CD14-positive monocyte (primary cell): Measurements from ENCODE around the gene EIPR1. TPM values are rescaled to one million over a fixed set of nuclear protein-coding genes. Genes with fewer than 3 reads are reported as not detected.

ENCODE experiments used
- DNase-seq, 3 donors: peaks; one replicate each; pipeline ENCODE4 v3.0.0-alpha.2; 2011 to 2022
- H2AFZ ChIP-seq: 2 replicates; pipeline ENCODE4 v1.6.0; 2012; ENCODE audit warnings: mild to moderate bottlenecking, low read depth, low read length, inconsistent platforms; ENCODE audit not compliant: insufficient read depth, poor library complexity, severe bottlenecking
- H3K27ac ChIP-seq, 2 donors: 1 replicate in 1 of 2; 2 replicates in 1 of 2; pipeline ENCODE4 v1.5.1; 2012 to 2013; ENCODE audit warnings: low read length in 2 of 2, control low read depth in 1 of 2, inconsistent platforms in 1 of 2, low read depth in 1 of 2, mild to moderate bottlenecking in 1 of 2
- H3K27me3 ChIP-seq, 2 donors: one replicate each; pipeline versions ENCODE4 v1.6.0 to v1.6.1; 2011 to 2013; ENCODE audit warnings: low read length in 2 of 2; ENCODE audit not compliant: control insufficient read depth in 2 of 2, insufficient read depth in 2 of 2
- H3K36me3 ChIP-seq, 2 donors: replicated peaks in 1 of 2; 1 replicate in 1 of 2; 2 replicates in 1 of 2; pipeline versions ENCODE4 v1.5.1 to v1.6.1; 2012 to 2013; ENCODE audit warnings: low read length in 2 of 2, control low read depth in 1 of 2, inconsistent platforms in 1 of 2, mild to moderate bottlenecking in 1 of 2; ENCODE audit not compliant: insufficient read depth in 2 of 2, control insufficient read depth in 1 of 2
- H3K4me1 ChIP-seq, 2 donors: 1 replicate in 1 of 2; 2 replicates in 1 of 2; pipeline versions ENCODE4 v1.5.1 to v1.6.1; 2012 to 2013; ENCODE audit warnings: low read length in 2 of 2, control low read depth in 1 of 2, inconsistent platforms in 1 of 2, mild to moderate bottlenecking in 1 of 2, moderate library complexity in 1 of 2; ENCODE audit not compliant: insufficient read depth in 2 of 2, control insufficient read depth in 1 of 2
- H3K4me2 ChIP-seq: replicated peaks from 2 replicates; pipeline ENCODE3; 2012; ENCODE audit warnings: low read length, moderate library complexity, mild to moderate bottlenecking; ENCODE audit not compliant: poor library complexity, severe bottlenecking; ENCODE audit errors: extremely low read depth
- H3K4me3 ChIP-seq, 3 experiments: fragments of 200-600 bp in 1 of 3; sonication (generic) in 1 of 3; replicated peaks in 1 of 3; 1 replicate in 2 of 3; 2 replicates in 1 of 3; pipeline ENCODE4 v1.5.1; 2011 to 2013; ENCODE audit warnings: low read length in 3 of 3, mild to moderate bottlenecking in 3 of 3, control low read depth in 2 of 3, low read depth in 2 of 3, inconsistent platforms in 1 of 3, moderate library complexity in 1 of 3
- H3K79me2 ChIP-seq: 2 replicates; pipeline ENCODE4 v1.6.0; 2012; ENCODE audit warnings: mild to moderate bottlenecking, control low read depth, inconsistent platforms, low read length, moderate library complexity; ENCODE audit not compliant: insufficient read depth
- H3K9ac ChIP-seq: 2 replicates; pipeline ENCODE4 v1.6.0; 2017; ENCODE audit warnings: low read length, mild to moderate bottlenecking; ENCODE audit not compliant: insufficient read depth, poor library complexity, severe bottlenecking
- H3K9me3 ChIP-seq, 2 donors: replicated peaks in 1 of 2; 1 replicate in 1 of 2; 2 replicates in 1 of 2; pipeline versions ENCODE4 v1.5.1 to v1.6.1; 2012 to 2013; ENCODE audit warnings: low read length in 2 of 2, control low read depth in 1 of 2; ENCODE audit not compliant: control insufficient read depth in 1 of 2, insufficient read depth in 1 of 2
- H4K20me1 ChIP-seq: 2 replicates; pipeline ENCODE4 v1.6.0; 2012; ENCODE audit warnings: mild to moderate bottlenecking, low read length, control low read depth, moderate library complexity; ENCODE audit not compliant: insufficient read depth
- H3K27ac Mint-ChIP-seq, 7 donors: one replicate each; pipeline ENCODE4 v1.8.0; 2020; ENCODE audit warnings: mild to moderate bottlenecking in 7 of 7, mixed read lengths in 7 of 7, moderate library complexity in 6 of 7, inconsistent platforms in 2 of 7
- H3K27me3 Mint-ChIP-seq, 3 donors: one replicate each; pipeline ENCODE4 v1.8.0; 2021 to 2022; ENCODE audit warnings: low read depth in 3 of 3, mild to moderate bottlenecking in 3 of 3, mixed read lengths in 3 of 3, moderate library complexity in 3 of 3, inconsistent platforms in 1 of 3
- H3K36me3 Mint-ChIP-seq, 2 donors: one replicate each; pipeline ENCODE4 v1.8.0; 2020; ENCODE audit warnings: mixed read lengths in 2 of 2, inconsistent platforms in 1 of 2, mild to moderate bottlenecking in 1 of 2
- H3K4me1 Mint-ChIP-seq: one replicate; pipeline ENCODE4 v1.8.0; 2020; ENCODE audit warnings: mild to moderate bottlenecking, mixed read lengths
- H3K4me3 Mint-ChIP-seq, 2 donors: one replicate each; pipeline ENCODE4 v1.8.0; 2020; ENCODE audit warnings: mild to moderate bottlenecking in 2 of 2, mixed read lengths in 2 of 2, moderate library complexity in 1 of 2
- H3K9me3 Mint-ChIP-seq, 7 donors: one replicate each; pipeline ENCODE4 v1.8.0; 2020 to 2022; ENCODE audit warnings: mixed read lengths in 7 of 7, mild to moderate bottlenecking in 6 of 7, moderate library complexity in 6 of 7, inconsistent platforms in 2 of 7
- CTCF ChIP-seq: fragments of 200-600 bp; IDR thresholded peaks from one replicate; pipeline ENCODE4 v1.8.0; 2022; ENCODE audit warnings: antibody characterized with exemption, mild to moderate bottlenecking
- WGBS: methylation state at CpG from one replicate; pipeline ENCODE4 v1.1.5; 2013; ENCODE audit warnings: missing lambda C conversion rate; ENCODE audit not compliant: insufficient coverage; 5-methylcytosine and 5-hydroxymethylcytosine counted together
- intact Hi-C, 2 donors: fragments of 100-400 bp; cut with micrococcal nuclease; formaldehyde crosslinking; loops; one replicate each; pipeline versions ENCODE4 v1.15.0 to v1.15.1; 2023
- polyA plus RNA-seq, 3 donors: library from polyadenylated mRNA; depleted of rRNA in 1 of 3; unstranded in 2 of 3; stranded (reverse) in 1 of 3; fragments of 300-500 nt in 2 of 3; fragments of >200 nt in 1 of 3; fragmentation: Illumina TruSeq in 2 of 3; gene quantifications; 1 replicate in 2 of 3; 2 replicates in 1 of 3; pipeline ENCODE4 v1.2.3, GENCODE V29; 2012 to 2021

The EIPR1 gene
- polyA plus RNA-seq, 3 donors, result 19.0 to 22.4 (median 20.8) TPM

GRCh38 chr2:3246406-3246805, 131.2 kb downstream of the EIPR1 start:
- Histone ChIP-seq H4K20me1 (peaks cover 11% of the 10 kb centered on the region), H3K36me3 (peaks cover 0 to 19% of the 10 kb centered on the region in 2 donors), H3K27ac (no peak overlapping the region), H3K4me2 (no peak overlapping the region), H2AFZ (no peak overlapping the region), H3K4me1 (peaks cover 18 to 19% of the 10 kb centered on the region in 2 donors), H3K79me2 (no peaks in the 10 kb centered on the region), H3K9ac (no peak overlapping the region), H3K9me3 (peaks cover 24 to 25% of the 10 kb centered on the region in 2 donors), H3K27me3 (peaks cover 0 to 5% of the 10 kb centered on the region in 2 donors), H3K4me3 (no peak overlapping the region)
- WGBS, result 67% methylated on average over 3 of the region's 6 CpGs
- Mint-ChIP-seq H3K9me3 (peaks cover 16 to 27% (median 24%) of the 10 kb centered on the region in 7 donors), H3K36me3 (peaks cover 32 to 37% of the 10 kb centered on the region in 2 donors), H3K4me1 (peaks cover 27% of the 10 kb centered on the region), H3K27ac (peak overlapping the region in 1 of 7 donors; percentile 32), H3K27me3 (peaks cover 6 to 9% (median 7%) of the 10 kb centered on the region in 3 donors), H3K4me3 (no peak overlapping the region)
- intact Hi-C loops, result no loop called here
- DNase-seq, result no peak
- TF ChIP-seq CTCF, result no peak

GRCh38 chr2:3244486-3244885, 133.1 kb downstream of the EIPR1 start:
- Mint-ChIP-seq H3K27ac (no peak overlapping the region), H3K4me3 (no peak overlapping the region), H3K4me1 (peaks cover 27% of the 10 kb centered on the region), H3K36me3 (peaks cover 21 to 27% of the 10 kb centered on the region in 2 donors), H3K9me3 (peaks cover 6 to 18% (median 12%) of the 10 kb centered on the region in 7 donors), H3K27me3 (peaks cover 6 to 9% (median 7%) of the 10 kb centered on the region in 3 donors)
- Histone ChIP-seq H3K27ac (no peak overlapping the region), H3K4me2 (no peak overlapping the region), H3K4me3 (no peak overlapping the region), H3K79me2 (no peaks in the 10 kb centered on the region), H3K4me1 (peaks cover 18 to 20% of the 10 kb centered on the region in 2 donors), H3K27me3 (peaks cover 0 to 11% of the 10 kb centered on the region in 2 donors), H3K9ac (no peak overlapping the region), H3K9me3 (peaks cover 8% of the 10 kb centered on the region in 2 donors), H3K36me3 (no peaks in the 10 kb centered on the region), H4K20me1 (peaks cover 11% of the 10 kb centered on the region), H2AFZ (no peak overlapping the region)
- intact Hi-C loops, result no loop called here
- WGBS, result no CpG with 5 or more reads among the region's 7 CpGs
- no peak for TF ChIP-seq CTCF
- DNase-seq, result no peak
